Endothelial cell of umbilical vein (primary cell): ENCODE results near the gene PIP5K1C. TPM values are rescaled to one million over a fixed set of nuclear protein-coding genes. Genes with fewer than 3 reads are reported as not detected.

Experiments used
- BruUV-seq: library from RNA; stranded (reverse); fragments of 400-500 nt; replicated peaks from 2 replicates; lab custom pipeline; 2021; lab: Mats Ljungman, UMichigan
- CTCF ChIA-PET: fragments of 300-600, 350-600 bp; sonication (Branson Sonifier 250); formaldehyde crosslinking; loops from one replicate; lab custom pipeline; 2021; ENCODE audit warnings: antibody characterized with exemption, inconsistent platforms; lab: Charles Lee
- POLR2A ChIA-PET: fragments of 300-600, 350-600 bp; sonication (Branson Sonifier 250); formaldehyde crosslinking; loops from one replicate; lab custom pipeline; 2021; ENCODE audit warnings: antibody characterized with exemption, inconsistent platforms; lab: Charles Lee
- DNase-seq: peaks from one replicate; pipeline ENCODE4 v3.0.0-alpha.2; 2011; ENCODE audit warnings: low read depth, low spot score
- FAIRE-seq: peaks from 2 replicates; lab custom pipeline; 2011; peaks lifted over from hg19 to GRCh38; lab: Jason Lieb, UNC
- H2AFZ ChIP-seq: 2 replicates; pipeline ENCODE4 v1.6.0; 2012; ENCODE audit warnings: low read depth, low read length, control low read depth, inconsistent platforms
- H3K27ac ChIP-seq: 2 replicates; pipeline ENCODE4 v1.5.1; 2011; ENCODE audit warnings: low read depth, mild to moderate bottlenecking, control low read depth, low read length, moderate library complexity; ENCODE audit not compliant: insufficient read depth
- H3K27me3 ChIP-seq, 2 experiments: 2 replicates each; pipeline versions ENCODE4 v1.6.0 to v1.6.1; 2011; ENCODE audit warnings: low read length in 2 of 2, mixed read lengths in 1 of 2; ENCODE audit not compliant: control insufficient read depth in 2 of 2, insufficient read depth in 2 of 2
- H3K36me3 ChIP-seq, 2 experiments: 2 replicates in 1 of 2; 3 replicates in 1 of 2; pipeline ENCODE4 v1.5.1; 2011; ENCODE audit warnings: low read length in 2 of 2, mild to moderate bottlenecking in 1 of 2, moderate library complexity in 1 of 2; ENCODE audit not compliant: control insufficient read depth in 2 of 2, insufficient read depth in 2 of 2; ENCODE audit errors: extremely low read depth in 1 of 2
- H3K4me1 ChIP-seq: 3 replicates; pipeline ENCODE4 v1.5.1; 2011; ENCODE audit warnings: mild to moderate bottlenecking, low read length; ENCODE audit not compliant: control insufficient read depth, insufficient read depth; ENCODE audit errors: extremely low read depth
- H3K4me2 ChIP-seq: 2 replicates; pipeline ENCODE4 v1.6.1; 2011; ENCODE audit warnings: low read length, control low read depth, mixed read lengths; ENCODE audit not compliant: insufficient read depth
- H3K4me3 ChIP-seq, 3 experiments: fragments of 200-600 bp in 1 of 3; sonication (generic), shearing (Covaris generic) in 1 of 3; replicated peaks in 1 of 3; 2 replicates each; pipeline ENCODE4 v1.5.1; 2011 to 2016; ENCODE audit warnings: control low read depth in 3 of 3, low read length in 3 of 3, mild to moderate bottlenecking in 2 of 3, inconsistent platforms in 1 of 3, low read depth in 1 of 3, moderate library complexity in 1 of 3; ENCODE audit not compliant: insufficient read depth in 1 of 3
- H3K79me2 ChIP-seq: 2 replicates; pipeline ENCODE4 v1.6.0; 2012; ENCODE audit warnings: low read length, inconsistent platforms; ENCODE audit not compliant: control insufficient read depth, insufficient read depth
- H3K9ac ChIP-seq: replicated peaks from 2 replicates; pipeline ENCODE3; 2011; ENCODE audit warnings: low read length, control low read depth; ENCODE audit not compliant: insufficient read depth; ENCODE audit errors: extremely low read depth
- H3K9me1 ChIP-seq: replicated peaks from 3 replicates; pipeline ENCODE4 v1.6.0; 2011; ENCODE audit warnings: mild to moderate bottlenecking, low read length; ENCODE audit not compliant: control insufficient read depth, insufficient read depth; ENCODE audit errors: extremely low read depth
- H3K9me3 ChIP-seq: replicated peaks from 2 replicates; pipeline ENCODE4 v1.5.1; 2012; ENCODE audit warnings: low read length, inconsistent platforms; ENCODE audit not compliant: control insufficient read depth, insufficient read depth
- H4K20me1 ChIP-seq: replicated peaks from 2 replicates; pipeline ENCODE3; 2011; ENCODE audit warnings: mild to moderate bottlenecking, low read length; ENCODE audit not compliant: control insufficient read depth, insufficient read depth; ENCODE audit errors: extremely low read depth
- CTCF ChIP-seq, 2 donors: IDR thresholded peaks; 1 replicate in 1 of 2; 2 replicates in 1 of 2; pipeline ENCODE4 v1.5.1; 2011; ENCODE audit warnings: low read length in 2 of 2, mild to moderate bottlenecking in 2 of 2, moderate library complexity in 2 of 2, control low read depth in 1 of 2, inconsistent platforms in 1 of 2, low read depth in 1 of 2; ENCODE audit not compliant: insufficient read depth in 1 of 2; ENCODE audit errors: extremely low read depth in 1 of 2
- EZH2 ChIP-seq: IDR thresholded peaks from 2 replicates; pipeline ENCODE4 v1.6.1; 2012; ENCODE audit warnings: borderline replicate concordance, low read depth, mild to moderate bottlenecking, moderate library complexity, low read length, inconsistent platforms; ENCODE audit not compliant: severe bottlenecking
- FOS ChIP-seq: IDR thresholded peaks from 2 replicates; pipeline ENCODE4 v1.6.1; 2011; ENCODE audit warnings: mild to moderate bottlenecking, low read length, moderate library complexity, borderline replicate concordance; ENCODE audit not compliant: insufficient read depth
- JUN ChIP-seq: IDR thresholded peaks from 2 replicates; pipeline ENCODE4 v1.6.1; 2011; ENCODE audit warnings: borderline replicate concordance, low read depth; ENCODE audit not compliant: insufficient read length, insufficient read depth
- MYC ChIP-seq: IDR thresholded peaks from one replicate; pipeline ENCODE4 v1.6.1; 2011; ENCODE audit warnings: mild to moderate bottlenecking, low read depth, low read length
- POLR2AphosphoS5 ChIP-seq: IDR thresholded peaks from 2 replicates; pipeline ENCODE4 v1.6.1; 2012; ENCODE audit warnings: low read depth, mild to moderate bottlenecking, control low read depth, low read length, moderate library complexity; ENCODE audit not compliant: insufficient read depth
- dilution Hi-C: fragments of 300-500 bp; cut with MboI; formaldehyde crosslinking; loops from one replicate; pipeline ENCODE4 v1.15.0; 2019; ENCODE audit warnings: low sequenced_read_pairs; ENCODE audit not compliant: extremely low pct_ligation_motif_present
- intact Hi-C: fragments of 100-400 bp; cut with micrococcal nuclease; formaldehyde crosslinking; loops from one replicate; pipeline ENCODE4 v1.10.0; 2022
- polyA plus RNA-seq, 4 experiments: library from polyadenylated mRNA; depleted of rRNA in 3 of 4; stranded (reverse) in 3 of 4; unstranded in 1 of 4; fragments of >200 nt; gene quantifications; 2 replicates each; pipeline versions ENCODE4 v1.2.1 to v1.2.3, GENCODE V29; 2011 to 2012; ENCODE audit warnings: missing spikeins in 1 of 4
- total RNA-seq: library from RNA; stranded (reverse); gene quantifications from 2 replicates; pipeline ENCODE4 v1.2.3, GENCODE V29; 2021
- TF ChIP-seq, protein P1 (sequence below): IDR thresholded peaks from 2 replicates; pipeline ENCODE4 v1.6.1; 2011; ENCODE audit not compliant: insufficient read depth, insufficient read length

The PIP5K1C gene
- total and polyA plus RNA-seq, 2 donors (not counting 3 experiments of a cell fraction or from before 2014, with no cell fraction given), result 31.6 to 79.5 TPM

GRCh38 chr19:3621689-3622088 lies 78.6 kb downstream of the PIP5K1C start:
- no peak overlapping the region for H3K4me2 ChIP-seq
- intact Hi-C loops (loop anchor here (10.0 kb wide), 1 partner anchor 83 kb away; the partner anchor contains the start of genes PIP5K1C and TJP3), dilution Hi-C loops (no loop called here)
- TF ChIP-seq JUN, result no peak
- no TSS peak for BruUV-seq
- H2AFZ ChIP-seq, result no peak overlapping the region
- peaks cover 0 to 23% of the 10 kb centered on the region in 2 experiments for H3K36me3 ChIP-seq
- no peaks in the 10 kb centered on the region for H3K9me3 ChIP-seq
- CTCF ChIA-PET, result interaction anchor here (0.6 to 0.9 kb wide), 3 partner anchors 34 to 46 kb away, joined by 3 read pairs; no protein-coding TSS in a partner anchor
- peaks cover 12% of the 10 kb centered on the region for H3K4me1 ChIP-seq
- H3K9ac ChIP-seq, result no peak overlapping the region
- FAIRE-seq, result no peak
- DNase-seq, result no peak
- H4K20me1 ChIP-seq, result no peaks in the 10 kb centered on the region
- no peaks in the 10 kb centered on the region for H3K9me1 ChIP-seq
- no peaks in the 10 kb centered on the region for H3K27me3 ChIP-seq
- POLR2A ChIA-PET, result no interaction called here
- H3K79me2 ChIP-seq, result peaks cover 18% of the 10 kb centered on the region
- no peak overlapping the region for H3K27ac ChIP-seq
- no peak overlapping the region for H3K4me3 ChIP-seq

DNA sequence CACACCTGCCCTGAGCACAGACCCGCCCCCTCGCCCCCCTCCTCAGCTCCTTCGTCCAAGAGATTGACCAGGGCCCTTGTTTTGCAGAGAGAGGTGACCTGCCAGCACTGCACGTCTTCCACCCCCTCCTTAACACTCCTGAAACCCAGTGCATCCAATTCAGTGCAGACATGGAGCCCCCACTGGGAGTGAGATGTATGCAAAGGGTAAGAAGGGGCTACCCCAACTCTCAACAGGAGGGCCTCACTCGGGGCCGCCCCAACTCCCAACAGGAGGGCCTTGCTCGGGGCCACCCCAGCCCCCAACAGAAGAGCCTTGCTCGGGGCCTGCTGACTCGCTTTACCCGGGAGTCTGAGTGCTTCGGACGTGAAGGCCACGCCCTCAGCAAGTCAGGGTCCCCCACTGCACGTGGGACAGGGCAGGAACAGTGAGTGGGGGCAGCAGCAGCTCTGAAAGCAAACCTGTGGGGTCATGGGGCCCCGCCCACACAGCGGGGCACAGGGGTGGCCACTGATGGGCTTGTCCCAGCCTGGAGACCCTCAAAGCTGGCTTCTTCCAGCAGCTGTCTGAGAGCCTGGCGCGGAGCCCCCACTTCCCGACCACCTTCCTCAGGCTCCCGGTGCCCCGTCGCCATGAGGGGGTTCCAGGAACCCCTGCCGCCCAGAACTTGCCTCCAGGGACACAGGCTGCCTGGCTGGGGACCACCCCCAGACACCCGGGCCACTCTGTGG lies 79.3 kb downstream of the PIP5K1C start:
- FAIRE-seq (no peak), DNase-seq (no peak)
- no peak overlapping the region for H3K4me3 ChIP-seq
- no peak overlapping the region for H3K4me2 ChIP-seq
- TF ChIP-seq, protein P1, sequence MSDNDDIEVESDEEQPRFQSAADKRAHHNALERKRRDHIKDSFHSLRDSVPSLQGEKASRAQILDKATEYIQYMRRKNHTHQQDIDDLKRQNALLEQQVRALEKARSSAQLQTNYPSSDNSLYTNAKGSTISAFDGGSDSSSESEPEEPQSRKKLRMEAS, result no peak
- TF ChIP-seq JUN (no peak), FOS (no peak), CTCF (IDR thresholded peaks at IDR 0.05; ENCODE audit: extremely low read depth in 1 of 2, insufficient read depth in 1 of 2, low read depth in 1 of 2, low read length in 2 of 2) (no peak), POLR2AphosphoS5 (no peak), EZH2 (no peak), MYC (no peak)
- no peaks in the 10 kb centered on the region for H3K9me1 ChIP-seq
- dilution Hi-C loops, result no loop called here
- peaks cover 11% of the 10 kb centered on the region for H3K4me1 ChIP-seq
- H3K9ac ChIP-seq, result no peak overlapping the region
- no peaks in the 10 kb centered on the region for H4K20me1 ChIP-seq
- no peak overlapping the region for H2AFZ ChIP-seq
- peaks cover 13% of the 10 kb centered on the region for H3K79me2 ChIP-seq
- intact Hi-C loops, result loop anchor here (10.0 kb wide), 1 partner anchor 84 kb away; the partner anchor contains the start of genes PIP5K1C and TJP3
- no TSS peak for BruUV-seq
- ChIA-PET CTCF (interaction anchor here (0.6 to 1.1 kb wide), 5 partner anchors 13 to 76 kb away, joined by 3 to 6 read pairs (median 3); partner anchors contain the start of gene GIPC3), POLR2A (no interaction called here)
- no peaks in the 10 kb centered on the region for H3K27me3 ChIP-seq
- H3K9me3 ChIP-seq, result no peaks in the 10 kb centered on the region
- no peak overlapping the region for H3K27ac ChIP-seq
- H3K36me3 ChIP-seq, result peaks cover 0 to 23% of the 10 kb centered on the region in 2 experiments
